ENCODE measurements around the gene ANKRD9.

ANKRD9 gene

DNA sequence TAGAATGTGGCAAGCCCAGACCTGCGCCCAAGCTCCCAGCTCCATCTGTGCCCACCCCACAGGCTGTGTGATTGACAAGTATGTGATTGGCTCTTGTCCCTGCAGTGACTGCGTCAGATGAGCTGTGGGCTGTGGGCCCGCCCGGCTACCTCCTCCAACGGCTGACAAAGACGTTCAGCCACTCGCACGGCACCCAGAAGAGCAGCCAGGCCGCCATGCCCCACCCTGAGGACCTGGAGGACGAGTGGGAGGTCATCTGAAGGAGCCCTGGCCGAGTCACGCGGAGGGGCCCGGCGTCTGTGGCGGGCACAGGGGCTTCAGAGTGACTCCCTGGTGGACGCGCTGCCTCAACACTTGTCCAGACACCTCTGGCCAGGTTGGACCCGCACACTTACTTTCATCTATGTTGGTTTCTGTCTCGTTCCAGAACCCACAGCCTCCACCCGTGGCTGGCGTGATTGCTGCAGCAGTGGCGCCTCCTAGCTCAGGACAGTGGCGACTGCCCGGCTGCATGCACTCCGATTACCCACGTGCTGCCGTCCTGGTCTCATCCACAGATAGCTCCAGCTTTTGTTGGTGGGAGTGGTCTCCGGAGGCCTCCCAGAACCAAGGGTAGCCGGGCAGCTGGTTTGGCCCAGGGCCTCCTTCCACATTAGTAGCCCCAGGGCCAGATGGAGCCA is 11.4 kb downstream of the ANKRD9 start:
- no peak for DNase-seq

DNA sequence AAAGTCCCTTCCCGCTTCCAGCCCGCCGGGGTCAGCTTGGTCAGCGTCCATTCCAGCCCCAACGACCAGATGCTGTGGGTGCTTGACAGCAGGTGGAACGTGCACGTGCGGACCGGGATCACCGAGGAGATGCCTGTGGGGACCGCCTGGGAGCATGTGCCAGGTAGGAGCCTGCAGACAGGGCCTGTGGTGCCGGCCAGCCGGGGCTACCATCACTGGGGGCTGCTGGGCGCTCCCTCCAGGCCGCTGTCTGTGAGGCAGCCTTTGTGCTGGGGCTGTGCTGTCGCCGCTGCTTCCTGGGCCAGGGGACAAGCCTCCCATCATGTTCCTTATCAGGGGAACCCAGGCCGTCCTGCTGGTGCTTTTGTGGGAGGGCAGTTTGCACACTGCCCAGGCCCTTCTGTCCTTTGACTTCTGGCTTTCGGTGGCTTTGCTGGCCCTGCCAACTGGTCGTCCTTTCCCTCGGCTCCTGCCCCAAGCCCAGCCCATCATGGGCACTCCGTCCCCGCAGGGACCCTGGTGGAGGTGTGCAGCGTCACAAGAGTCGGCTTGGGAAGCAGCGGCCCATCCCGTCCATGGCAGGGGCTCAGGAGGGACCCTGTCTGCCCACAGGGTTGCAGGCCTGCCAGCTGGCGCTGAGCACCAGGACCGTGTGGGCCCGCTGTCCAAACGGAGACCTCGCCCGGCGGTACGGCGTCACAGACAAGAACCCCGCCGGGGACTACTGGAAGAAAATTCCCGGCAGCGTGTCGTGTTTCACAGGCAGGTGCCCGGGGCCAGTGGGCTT is 12.4 kb downstream of the ANKRD9 start:
- no peak for DNase-seq

DNA sequence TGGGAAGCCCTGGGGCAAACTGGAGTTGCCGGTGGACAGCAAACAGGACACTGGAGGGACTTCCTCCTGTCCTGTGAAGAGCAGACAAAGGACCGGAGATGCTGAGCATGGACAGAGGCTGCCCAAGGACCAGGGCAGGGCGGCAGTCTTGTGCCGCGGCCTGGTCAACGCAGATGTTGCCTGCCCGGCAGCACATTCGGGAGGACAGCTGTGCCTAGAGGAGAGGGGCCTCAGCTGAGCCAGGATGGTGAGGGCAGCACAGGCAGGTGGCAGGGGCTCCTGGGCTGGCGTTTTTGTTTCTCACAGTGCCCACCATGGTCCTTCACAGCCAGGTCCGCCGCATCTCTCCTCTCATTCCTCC is 13.3 kb downstream of the ANKRD9 start:
- no peak for DNase-seq

DNA sequence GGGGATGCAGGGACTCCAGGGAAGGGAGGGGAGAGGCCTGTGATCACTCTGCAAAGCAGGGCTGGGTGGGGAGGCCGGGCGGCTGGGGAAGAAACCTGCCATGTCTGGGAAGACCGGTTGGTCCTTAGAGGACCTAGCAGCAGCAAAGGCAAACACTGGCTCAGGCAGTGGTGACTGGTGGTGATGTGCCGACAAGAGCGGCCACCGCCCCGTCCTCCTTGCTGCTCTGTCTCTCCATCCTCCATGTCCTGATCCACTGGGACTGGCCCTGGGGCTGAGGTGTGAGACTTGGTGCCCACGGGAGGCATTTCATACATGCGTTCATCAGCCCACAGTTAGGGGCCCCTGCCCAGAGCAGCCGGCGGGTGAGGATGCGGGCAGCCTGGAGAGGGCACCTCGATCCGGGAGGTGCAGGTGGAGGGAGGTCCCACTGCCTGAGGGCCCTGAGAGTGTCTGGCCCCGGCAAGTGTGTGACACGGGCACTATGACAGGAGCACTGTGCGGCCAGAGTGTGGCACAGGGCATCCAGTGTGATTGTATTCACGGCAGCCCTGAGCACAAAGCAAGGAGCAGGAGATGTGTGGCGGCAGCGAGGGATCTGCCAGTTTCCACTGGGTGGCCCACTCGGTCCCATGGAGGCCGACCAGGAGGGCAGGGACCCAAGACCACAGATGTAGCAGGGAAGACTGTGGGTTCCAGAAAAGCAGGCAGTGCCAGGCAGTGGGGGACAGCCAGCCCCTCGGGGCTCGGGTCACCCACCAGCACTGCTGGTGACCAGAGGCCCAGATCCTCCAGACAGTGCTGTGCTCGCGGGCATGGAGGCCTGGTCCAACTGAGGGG is 13.9 kb downstream of the ANKRD9 start:
- no peak for DNase-seq

DNA sequence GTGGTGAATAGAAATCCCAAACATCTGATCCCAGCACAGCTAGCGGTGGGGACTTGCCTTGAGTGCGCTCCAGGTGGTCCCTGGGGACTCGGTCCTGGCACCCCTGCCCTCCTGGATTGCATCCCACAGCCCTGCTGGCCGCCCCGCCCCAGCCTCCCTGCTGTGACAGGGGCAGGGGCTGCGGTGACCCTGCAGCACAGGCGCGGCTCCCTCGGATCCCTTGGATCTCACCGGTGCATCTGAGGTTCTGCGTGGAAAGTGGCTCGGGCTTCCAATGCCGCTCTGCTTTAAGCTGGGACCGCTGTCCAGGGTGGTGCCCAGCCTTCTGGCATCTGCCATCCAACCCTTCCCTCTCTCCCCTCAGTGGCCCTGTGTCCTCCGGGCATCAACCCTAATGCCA is 16.0 kb downstream of the ANKRD9 start:
- DNase-seq, result no peak

DNA sequence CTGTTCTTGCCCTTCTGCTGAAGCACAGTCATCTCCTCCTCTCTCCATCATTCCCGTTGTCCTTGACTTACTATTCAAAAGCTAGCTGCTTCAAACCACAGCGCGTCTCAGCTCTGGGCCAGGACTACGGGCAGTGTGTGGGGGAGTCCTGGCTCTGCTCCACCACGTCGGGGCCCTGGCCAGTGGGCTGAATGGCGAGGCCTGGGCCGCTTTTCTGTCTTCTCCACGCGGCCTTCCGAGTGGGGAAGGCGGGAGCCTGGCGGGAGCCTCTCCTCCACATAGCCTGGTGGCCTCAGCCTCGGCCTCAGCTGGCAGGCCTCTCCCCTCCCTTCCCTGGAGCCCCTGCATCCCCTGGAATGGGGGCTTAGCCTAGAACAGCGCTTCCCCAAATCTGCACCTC is 16.5 kb downstream of the ANKRD9 start:
- DNase-seq, result no peak

DNA sequence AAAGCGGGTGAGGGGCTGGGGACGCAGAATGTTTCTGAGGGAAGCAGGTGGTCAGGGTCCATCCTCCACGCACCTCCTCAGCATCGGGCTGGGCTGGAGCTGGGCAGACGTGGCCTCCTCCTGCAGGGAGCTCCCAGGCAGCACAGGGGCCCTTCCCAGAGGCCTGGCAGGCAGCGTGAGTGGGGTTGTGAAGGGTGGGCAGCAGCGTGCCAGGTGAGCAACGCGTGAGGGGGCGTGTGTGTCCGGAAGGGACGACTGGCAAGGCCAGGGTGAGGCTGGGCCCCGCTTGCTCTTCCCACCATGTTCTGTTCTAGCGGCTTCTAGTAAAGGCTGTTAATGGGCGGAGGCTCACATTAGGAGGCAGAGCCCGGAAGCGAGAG is 17.1 kb downstream of the ANKRD9 start:
- no peak for DNase-seq

DNA sequence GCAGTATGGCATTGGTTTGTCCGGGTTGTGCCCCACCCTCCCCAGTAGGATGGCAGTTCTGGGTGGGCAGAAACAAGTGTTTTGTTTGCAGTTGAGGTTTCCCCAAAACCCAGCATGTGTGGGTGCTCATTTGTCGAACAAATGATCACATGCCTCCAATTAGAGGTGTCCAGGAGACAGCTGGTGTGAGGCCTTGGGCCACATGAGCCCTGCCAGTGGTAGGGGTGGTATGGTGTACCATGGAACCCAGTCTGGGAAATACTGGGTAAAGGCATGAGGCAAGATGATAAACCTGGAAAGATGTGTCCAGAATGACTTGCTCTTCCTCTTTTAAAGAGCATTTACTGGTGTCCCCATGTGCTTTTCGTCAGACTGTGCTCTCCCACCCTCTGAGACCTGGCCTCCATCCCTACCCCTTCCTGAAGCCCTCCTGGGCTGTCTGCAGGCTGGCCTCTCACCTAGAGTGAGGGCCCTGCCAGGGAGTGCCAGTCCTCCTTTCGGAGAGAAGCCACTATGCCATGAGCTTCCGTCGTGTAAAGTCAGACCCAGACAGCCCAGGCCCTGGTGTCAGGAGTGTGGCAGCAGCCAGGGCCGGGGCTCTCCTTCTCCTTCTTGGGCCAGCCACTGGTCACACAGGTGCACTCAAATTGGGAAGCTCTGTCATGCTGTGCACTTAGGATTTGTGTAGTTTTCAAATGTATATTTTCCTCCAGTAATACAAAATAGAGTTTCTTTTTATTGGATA is 17.6 kb downstream of the ANKRD9 start:
- no peak for DNase-seq

DNA sequence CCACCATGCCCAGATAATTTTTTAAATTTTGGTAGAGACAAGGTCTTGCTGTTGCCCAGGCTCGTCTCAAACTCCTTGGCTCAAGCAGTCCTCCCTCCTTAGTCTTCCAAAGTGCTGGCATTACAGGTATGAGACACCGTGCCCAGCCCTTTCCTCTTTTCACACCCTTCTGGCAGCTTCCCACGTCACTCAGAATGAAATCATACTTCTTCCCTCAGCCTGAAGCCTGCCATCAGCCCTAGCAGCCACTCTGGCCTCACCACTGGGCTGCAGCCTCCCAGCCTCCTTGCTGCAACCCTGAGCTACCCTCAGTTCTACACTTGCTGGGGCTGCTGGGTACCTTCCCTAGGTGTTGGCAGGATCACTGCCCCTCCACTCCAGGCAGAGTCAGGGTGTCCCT is 18.2 kb downstream of the ANKRD9 start:
- no peak for DNase-seq

DNA sequence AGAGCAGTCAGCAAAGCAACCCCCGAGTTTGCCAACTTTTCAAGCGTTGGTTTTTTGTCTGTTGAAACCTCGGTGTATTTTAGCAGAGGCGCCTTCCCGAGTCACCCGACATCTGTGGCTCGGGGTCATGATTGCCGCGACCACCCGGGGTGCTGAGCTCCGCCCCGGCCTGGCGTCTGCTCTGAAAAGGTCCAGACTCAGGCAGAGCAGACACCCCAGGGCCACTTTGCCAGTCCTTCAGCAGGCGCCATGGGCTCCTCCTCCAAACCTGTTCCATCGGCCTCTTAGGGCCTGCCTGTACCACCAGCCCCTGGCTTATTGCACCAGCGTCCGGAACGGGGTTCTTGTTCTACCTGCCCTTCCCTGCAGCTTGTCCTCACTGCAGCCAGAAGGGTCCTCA is 19.1 kb downstream of the ANKRD9 start:
- DNase-seq, result no peak

DNA sequence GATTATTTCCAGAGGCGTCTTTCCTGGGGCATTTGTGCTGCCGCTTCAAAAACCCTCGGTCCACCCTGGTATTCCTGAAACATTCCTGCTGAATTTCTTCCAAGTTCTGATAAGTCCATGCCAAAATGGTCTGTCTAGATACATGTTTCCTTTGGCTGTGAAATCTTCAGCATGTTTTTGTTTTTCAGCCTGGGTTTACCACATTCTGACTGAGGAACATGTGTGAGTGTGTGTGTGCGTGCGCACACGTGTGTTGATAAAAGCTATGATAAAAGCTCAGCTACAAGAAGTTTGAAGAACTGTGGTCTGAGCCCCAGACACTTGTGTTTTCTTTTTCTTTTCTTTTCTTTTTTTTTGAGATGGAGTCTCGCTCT is 22.4 kb downstream of the ANKRD9 start:
- DNase-seq, result no peak

DNA sequence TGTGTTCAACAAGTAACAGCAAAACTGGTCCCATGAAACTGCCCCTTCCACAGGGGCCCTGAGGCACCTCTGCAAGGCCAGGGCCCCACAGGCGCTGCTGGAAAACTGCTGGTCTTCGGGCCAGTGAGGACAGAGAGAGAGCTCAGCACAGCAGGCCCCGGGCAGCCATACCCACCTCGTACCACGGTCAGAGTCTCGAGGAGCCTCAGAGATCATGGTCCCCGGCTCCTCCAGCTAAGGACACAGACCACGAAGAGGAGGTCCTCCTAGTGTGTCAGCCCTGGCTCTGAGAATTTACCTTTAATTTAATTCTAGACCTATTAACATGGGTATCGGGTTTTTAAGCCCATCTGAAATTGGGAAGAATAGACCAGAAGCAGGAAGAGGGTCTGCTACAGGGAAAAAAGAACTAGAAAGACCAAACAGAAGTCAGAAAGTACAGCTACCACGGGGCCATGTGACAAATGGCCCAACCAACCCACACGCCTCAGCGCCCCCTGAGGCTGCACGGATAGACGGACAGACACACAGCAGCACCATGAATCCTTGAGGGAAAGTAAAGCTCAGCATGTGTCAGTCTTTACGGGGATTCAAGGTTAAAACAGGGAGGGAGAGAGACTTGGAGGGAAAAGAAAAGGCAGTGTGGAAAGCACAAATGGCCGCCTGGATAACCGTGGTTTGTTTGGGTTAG is 22.9 kb downstream of the ANKRD9 start:
- no peak for DNase-seq

DNA sequence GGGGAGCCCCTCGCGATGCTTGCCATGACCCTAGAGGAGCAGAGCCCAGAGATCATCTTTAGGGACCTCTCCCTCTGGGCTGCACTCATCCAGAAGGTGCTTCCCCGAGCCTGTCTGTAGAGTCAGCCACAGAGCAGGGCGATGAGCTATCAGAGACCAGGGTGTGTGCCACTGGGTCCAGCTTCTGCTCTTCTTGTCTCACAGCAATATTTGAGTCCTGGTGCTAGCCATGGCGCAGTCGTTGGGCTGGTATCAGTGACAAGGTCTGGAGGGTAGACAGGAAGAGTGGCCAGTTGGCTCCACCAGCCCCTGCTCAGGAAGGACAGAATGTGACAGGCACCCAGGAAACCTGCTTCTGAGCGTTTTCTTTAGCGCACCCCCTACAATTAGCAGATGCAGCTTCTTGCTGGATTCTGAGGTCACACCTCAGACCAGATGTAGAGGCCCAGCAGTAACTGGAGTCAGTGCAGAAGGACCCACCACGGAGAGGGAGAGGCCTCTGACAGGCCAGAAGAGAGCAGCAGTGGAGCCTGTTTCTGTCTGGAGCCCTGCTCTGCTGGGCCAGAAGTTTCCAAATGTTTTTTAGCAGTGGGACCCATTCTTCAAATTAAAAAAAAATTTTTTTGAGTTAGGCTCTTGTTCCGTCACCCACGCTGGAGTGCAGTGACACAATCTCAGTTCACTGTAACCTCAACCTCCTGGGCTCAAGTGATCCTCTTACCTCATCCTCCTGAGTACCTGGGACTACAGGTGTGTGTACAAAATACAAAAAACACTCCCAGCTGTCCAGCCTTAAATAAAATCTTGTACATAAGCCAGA is 23.7 kb downstream of the ANKRD9 start:
- DNase-seq, result no peak

DNA sequence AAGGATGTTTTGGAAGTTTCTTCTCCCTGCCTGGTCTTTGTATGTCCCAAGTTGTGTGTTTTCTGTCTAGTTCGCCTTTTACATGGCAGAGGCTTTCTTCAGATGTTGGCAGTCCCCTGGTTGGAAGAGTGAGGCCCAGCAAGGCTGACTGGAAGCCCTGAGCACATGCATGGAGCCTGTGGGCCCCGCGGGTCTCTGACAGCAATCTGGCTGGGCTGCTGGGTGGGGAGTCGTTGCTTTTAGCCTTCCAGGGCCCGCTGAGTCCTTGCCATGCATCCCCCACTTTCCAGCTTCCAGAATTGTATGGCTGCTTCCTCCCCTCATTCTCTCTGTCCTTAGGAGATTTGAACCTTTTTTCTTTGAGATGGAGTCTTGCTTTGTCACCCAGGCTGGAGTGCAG is 25.3 kb downstream of the ANKRD9 start:
- no peak for DNase-seq

DNA sequence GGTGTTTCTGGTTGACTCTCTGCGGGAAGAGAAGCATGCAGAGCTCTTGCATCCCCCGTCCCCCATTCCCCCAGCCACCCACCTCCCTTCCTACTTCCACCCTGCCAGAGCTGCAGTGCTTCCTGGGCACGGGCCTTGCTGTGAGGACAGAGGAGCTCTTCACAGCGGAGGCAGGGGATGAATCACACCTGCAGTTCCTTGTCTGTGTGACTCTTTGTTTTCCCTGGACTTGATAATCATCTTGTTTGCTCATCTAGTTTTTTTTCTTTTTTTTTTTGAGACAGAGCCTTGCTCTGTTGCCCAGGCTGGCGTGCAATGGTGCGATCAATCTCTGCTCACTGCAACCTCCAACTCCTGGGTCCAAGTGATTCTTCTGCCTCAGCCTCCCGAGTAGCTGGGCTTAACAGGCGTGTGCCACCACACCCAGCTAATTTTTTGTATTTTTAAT is 27.8 kb downstream of the ANKRD9 start:
- DNase-seq, result no peak

DNA sequence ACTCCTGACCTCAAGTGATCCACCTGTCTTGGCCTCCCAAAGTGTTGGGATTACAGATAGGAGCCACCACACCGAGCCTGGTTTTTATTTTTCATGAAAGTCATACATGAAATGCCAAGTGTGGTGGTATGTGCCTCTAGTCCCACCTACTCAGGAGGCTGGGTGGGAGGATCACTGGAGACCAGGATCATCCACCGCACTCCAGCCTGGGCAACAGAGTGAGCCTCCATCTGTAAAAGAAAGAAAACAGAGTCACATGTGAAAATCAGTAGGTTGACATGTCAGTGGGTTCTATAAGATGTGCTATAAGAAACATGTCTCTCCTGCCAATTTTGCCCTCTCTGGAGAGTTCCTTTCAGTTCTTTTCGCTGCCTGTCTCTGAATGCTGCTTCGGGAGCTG is 28.2 kb downstream of the ANKRD9 start:
- DNase-seq, result no peak

DNA sequence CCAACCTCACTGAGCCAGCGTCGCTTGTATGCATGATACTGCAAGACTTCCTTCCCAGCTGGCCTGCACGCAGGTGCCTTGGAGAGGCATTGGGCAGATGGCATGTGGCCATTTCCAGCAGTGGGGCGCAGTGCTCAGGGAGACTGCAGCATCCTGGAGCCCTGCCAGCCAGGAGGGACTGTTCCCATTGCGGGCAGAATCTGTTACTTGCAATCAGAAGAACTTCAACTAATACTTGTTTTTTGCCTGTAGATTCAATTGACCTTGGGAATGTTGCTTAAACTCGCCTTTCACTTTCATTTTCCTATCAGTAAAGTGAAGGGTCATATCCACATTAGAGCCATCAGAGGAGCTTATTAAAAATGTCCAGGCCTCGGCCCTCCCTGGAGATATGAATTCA is 29.8 kb downstream of the ANKRD9 start:
- DNase-seq, result no peak

DNA sequence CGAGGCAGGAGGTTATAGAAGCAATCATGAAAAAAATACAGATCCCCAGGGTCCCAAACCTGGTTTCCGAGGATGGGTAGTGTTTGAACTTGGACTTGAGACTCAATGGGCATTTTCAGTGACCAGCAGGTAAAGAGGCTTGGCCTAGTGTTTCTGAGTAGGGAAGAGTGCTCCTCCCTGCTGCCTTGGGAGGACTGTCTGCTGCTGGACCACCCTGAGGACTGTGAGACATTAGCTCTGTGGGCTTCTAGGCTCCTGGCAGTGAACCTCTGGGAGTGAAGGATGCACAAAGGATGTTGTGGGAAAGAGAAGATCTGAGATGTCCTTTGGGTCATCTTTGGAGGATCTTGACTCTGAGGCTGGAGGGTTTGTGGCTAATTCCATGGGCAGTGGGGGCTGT is 30.5 kb downstream of the ANKRD9 start:
- DNase-seq, result no peak

DNA sequence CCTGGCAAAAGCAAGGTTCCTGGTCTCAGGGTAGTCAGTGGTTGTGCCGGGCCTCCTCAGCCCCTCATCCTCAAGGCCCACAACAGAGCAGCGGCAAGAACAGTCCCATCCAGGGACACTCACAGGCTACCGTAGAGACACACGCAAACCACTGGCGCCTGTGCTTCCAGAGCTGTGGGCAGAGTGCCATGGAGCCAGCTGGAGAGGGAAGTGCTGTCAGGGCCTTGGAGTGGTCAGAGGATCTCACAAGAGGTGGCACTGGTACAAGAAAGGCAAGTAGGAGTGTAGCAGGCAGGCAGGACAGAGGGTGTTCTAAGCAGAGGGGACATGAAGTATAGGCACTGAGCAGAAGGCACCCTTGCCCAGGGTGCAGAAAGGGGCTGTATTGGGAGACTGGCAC is 34.6 kb downstream of the ANKRD9 start:
- DNase-seq, result no peak

DNA sequence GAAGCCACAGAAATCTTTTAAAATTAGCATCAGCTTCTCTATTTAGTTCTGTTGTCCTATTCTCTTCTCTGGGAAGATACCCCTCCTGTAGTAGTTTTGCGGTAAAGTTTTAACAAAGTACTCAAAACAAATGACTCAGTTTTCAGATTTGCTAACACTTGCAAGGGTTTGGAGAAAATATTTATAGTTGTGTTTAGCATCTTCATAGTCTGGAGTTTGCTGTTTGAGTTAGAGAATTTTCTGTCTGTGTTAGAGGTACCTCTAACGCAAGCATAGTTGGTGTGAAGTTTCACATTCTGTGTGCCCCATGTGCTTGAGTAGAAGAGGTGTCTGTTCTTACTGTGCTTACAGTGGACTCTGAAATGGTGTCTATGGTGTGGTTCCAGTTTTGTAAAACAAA is 36.0 kb downstream of the ANKRD9 start:
- DNase-seq, result no peak

DNA sequence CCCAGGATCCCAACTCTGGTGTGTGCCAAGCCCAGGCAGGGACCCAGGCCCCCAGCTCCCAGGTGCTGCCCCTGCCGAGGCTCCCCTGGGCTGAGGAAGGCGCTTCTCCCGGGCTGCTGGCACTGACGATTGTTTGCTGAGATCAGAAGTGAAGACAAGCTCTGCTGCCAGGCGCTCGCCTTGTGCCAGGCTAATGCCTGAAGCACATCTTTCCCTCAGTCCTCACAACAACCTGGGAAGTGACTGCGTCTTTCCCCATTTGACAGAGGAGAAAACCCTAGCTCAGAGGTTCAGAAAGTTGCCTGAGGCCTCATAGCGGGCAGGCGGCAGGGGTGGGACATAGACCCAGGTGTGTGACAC is 36.8 kb downstream of the ANKRD9 start:
- no peak for DNase-seq
